WTC11 (cell line): ENCODE measurements around the gene DNAJC16. TPM values are rescaled to one million over a fixed set of nuclear protein-coding genes. Genes with fewer than 3 reads are reported as not detected.
A peak's percentile ranks its signal among the peaks of the same experiment; 100 is the strongest.

Experiments used
- ATF1 ChIP-seq: sonication (generic); formaldehyde crosslinking; IDR thresholded peaks from 2 replicates; pipeline ENCODE4 v1.8.1; 2023; ENCODE audit warnings: mild to moderate bottlenecking, moderate library complexity, missing genetic modification reagents
- CBFB ChIP-seq: sonication (generic); formaldehyde crosslinking; IDR thresholded peaks from 2 replicates; pipeline ENCODE4 v1.8.1; 2022; ENCODE audit warnings: mild to moderate bottlenecking, low read depth, missing genetic modification reagents
- CREB1 ChIP-seq: sonication (generic); formaldehyde crosslinking; IDR thresholded peaks from 2 replicates; pipeline ENCODE4 v1.8.0; 2023; ENCODE audit warnings: mild to moderate bottlenecking, missing genetic modification reagents
- CREM ChIP-seq: sonication (generic); formaldehyde crosslinking; IDR thresholded peaks from 2 replicates; pipeline ENCODE4 v1.8.1; 2022; ENCODE audit warnings: mild to moderate bottlenecking, missing genetic modification reagents, moderate library complexity
- JAZF1 ChIP-seq: fragments of 250-450 bp; sonication (Bioruptor Pico); IDR thresholded peaks from 2 replicates; pipeline ENCODE4 v1.9.0; 2021; ENCODE audit warnings: moderate library complexity, mild to moderate bottlenecking, inconsistent platforms
- KAT7 ChIP-seq: sonication (generic); formaldehyde crosslinking; IDR thresholded peaks from 2 replicates; pipeline ENCODE4 v1.8.1; 2023; ENCODE audit warnings: missing genetic modification reagents, mild to moderate bottlenecking, borderline replicate concordance
- MYBL2 ChIP-seq: sonication (generic); formaldehyde crosslinking; IDR thresholded peaks from 2 replicates; pipeline ENCODE4 v1.8.1; 2023; ENCODE audit warnings: mild to moderate bottlenecking, moderate library complexity, missing genetic modification reagents
- NFATC4 ChIP-seq: fragments of 250-450 bp; sonication (Bioruptor Pico); IDR thresholded peaks from 2 replicates; pipeline ENCODE4 v1.9.0; 2021; ENCODE audit warnings: mild to moderate bottlenecking
- NR1H2 ChIP-seq: sonication (generic); formaldehyde crosslinking; IDR thresholded peaks from 2 replicates; pipeline ENCODE4 v1.9.0; 2021; ENCODE audit warnings: mild to moderate bottlenecking, moderate library complexity, missing genetic modification reagents
- NR2C2 ChIP-seq: sonication (generic); formaldehyde crosslinking; IDR thresholded peaks from 2 replicates; pipeline ENCODE4 v1.8.0; 2022; ENCODE audit warnings: mild to moderate bottlenecking, missing genetic modification reagents
- OVOL2 ChIP-seq: fragments of 250-450 bp; sonication (Bioruptor Pico); IDR thresholded peaks from 2 replicates; pipeline ENCODE4 v1.9.0; 2021; ENCODE audit warnings: mild to moderate bottlenecking, borderline replicate concordance
- PRRX2 ChIP-seq: fragments of 250-450 bp; sonication (Bioruptor Pico); IDR thresholded peaks from 2 replicates; pipeline ENCODE4 v1.8.0; 2021; ENCODE audit warnings: mild to moderate bottlenecking
- RORB ChIP-seq: fragments of 250-450 bp; sonication (Bioruptor Pico); IDR thresholded peaks from 2 replicates; pipeline ENCODE4 v1.9.0; 2021; ENCODE audit warnings: mild to moderate bottlenecking
- SMAD3 ChIP-seq: sonication (generic); formaldehyde crosslinking; IDR thresholded peaks from 2 replicates; pipeline ENCODE4 v1.8.0; 2022; ENCODE audit warnings: missing genetic modification reagents, mild to moderate bottlenecking, borderline replicate concordance
- SMAD4 ChIP-seq: sonication (generic); formaldehyde crosslinking; IDR thresholded peaks from 2 replicates; pipeline ENCODE4 v1.8.0; 2022; ENCODE audit warnings: mild to moderate bottlenecking, missing genetic modification reagents
- TEAD1 ChIP-seq: sonication (generic); formaldehyde crosslinking; IDR thresholded peaks from 2 replicates; pipeline ENCODE4 v1.8.0; 2022; ENCODE audit warnings: mild to moderate bottlenecking, missing genetic modification reagents
- ZNF232 ChIP-seq: sonication (generic); formaldehyde crosslinking; IDR thresholded peaks from 2 replicates; pipeline ENCODE4 v1.8.0; 2022; ENCODE audit warnings: mild to moderate bottlenecking, missing genetic modification reagents
- ZNF263 ChIP-seq: sonication (generic); formaldehyde crosslinking; IDR thresholded peaks from 2 replicates; pipeline ENCODE4 v1.8.1; 2022; ENCODE audit warnings: low read depth, mild to moderate bottlenecking, moderate library complexity, missing genetic modification reagents
- ZNF416 ChIP-seq: fragments of 250-450 bp; sonication (Bioruptor Pico); IDR thresholded peaks from 2 replicates; pipeline ENCODE4 v1.9.0; 2021; ENCODE audit warnings: mild to moderate bottlenecking, inconsistent platforms
- ZNF671 ChIP-seq: fragments of 250-450 bp; sonication (Bioruptor Pico); IDR thresholded peaks from 2 replicates; pipeline ENCODE4 v1.8.0; 2021; ENCODE audit warnings: mild to moderate bottlenecking
- total RNA-seq: library from RNA; stranded (reverse); gene quantifications from 3 replicates; pipeline ENCODE4 v1.2.3, GENCODE V29; 2021
- TF ChIP-seq, protein P1 (sequence below): sonication (generic); formaldehyde crosslinking; IDR thresholded peaks from 2 replicates; pipeline ENCODE4 v1.8.1; 2023; ENCODE audit warnings: mild to moderate bottlenecking, missing genetic modification reagents, moderate library complexity
- TF ChIP-seq, protein P2 (sequence below): sonication (generic); formaldehyde crosslinking; IDR thresholded peaks from 2 replicates; pipeline ENCODE4 v1.8.0; 2022; ENCODE audit warnings: missing genetic modification reagents
- TF ChIP-seq, protein P3 (sequence below): fragments of 250-450 bp; sonication (Bioruptor Pico); IDR thresholded peaks from 2 replicates; pipeline ENCODE4 v1.9.0; 2021; ENCODE audit warnings: mild to moderate bottlenecking
- TF ChIP-seq, protein P4 (sequence below): sonication (generic); formaldehyde crosslinking; IDR thresholded peaks from 2 replicates; pipeline ENCODE4 v1.8.1; 2023; ENCODE audit warnings: mild to moderate bottlenecking, missing genetic modification reagents
- TF ChIP-seq, protein P5 (sequence below): fragments of 250-450 bp; sonication (Bioruptor Pico); IDR thresholded peaks from 2 replicates; pipeline ENCODE4 v2.1.2; 2022; ENCODE audit warnings: mild to moderate bottlenecking, moderate library complexity
- TF ChIP-seq, protein P6 (sequence below): sonication (generic); formaldehyde crosslinking; IDR thresholded peaks from 2 replicates; pipeline ENCODE4 v1.8.1; 2022; ENCODE audit warnings: mild to moderate bottlenecking, moderate library complexity, missing genetic modification reagents
- TF ChIP-seq, protein P7 (sequence below): sonication (generic); formaldehyde crosslinking; IDR thresholded peaks from 2 replicates; pipeline ENCODE4 v1.8.0; 2022; ENCODE audit warnings: mild to moderate bottlenecking, missing genetic modification reagents
- TF ChIP-seq, protein P8 (sequence below): fragments of 250-450 bp; sonication (Bioruptor Pico); IDR thresholded peaks from 2 replicates; pipeline ENCODE4 v1.8.0; 2021; ENCODE audit warnings: mild to moderate bottlenecking

The DNAJC16 gene
- total RNA-seq, 1 experiment from 2014 or later: 16.4 TPM

DNA sequence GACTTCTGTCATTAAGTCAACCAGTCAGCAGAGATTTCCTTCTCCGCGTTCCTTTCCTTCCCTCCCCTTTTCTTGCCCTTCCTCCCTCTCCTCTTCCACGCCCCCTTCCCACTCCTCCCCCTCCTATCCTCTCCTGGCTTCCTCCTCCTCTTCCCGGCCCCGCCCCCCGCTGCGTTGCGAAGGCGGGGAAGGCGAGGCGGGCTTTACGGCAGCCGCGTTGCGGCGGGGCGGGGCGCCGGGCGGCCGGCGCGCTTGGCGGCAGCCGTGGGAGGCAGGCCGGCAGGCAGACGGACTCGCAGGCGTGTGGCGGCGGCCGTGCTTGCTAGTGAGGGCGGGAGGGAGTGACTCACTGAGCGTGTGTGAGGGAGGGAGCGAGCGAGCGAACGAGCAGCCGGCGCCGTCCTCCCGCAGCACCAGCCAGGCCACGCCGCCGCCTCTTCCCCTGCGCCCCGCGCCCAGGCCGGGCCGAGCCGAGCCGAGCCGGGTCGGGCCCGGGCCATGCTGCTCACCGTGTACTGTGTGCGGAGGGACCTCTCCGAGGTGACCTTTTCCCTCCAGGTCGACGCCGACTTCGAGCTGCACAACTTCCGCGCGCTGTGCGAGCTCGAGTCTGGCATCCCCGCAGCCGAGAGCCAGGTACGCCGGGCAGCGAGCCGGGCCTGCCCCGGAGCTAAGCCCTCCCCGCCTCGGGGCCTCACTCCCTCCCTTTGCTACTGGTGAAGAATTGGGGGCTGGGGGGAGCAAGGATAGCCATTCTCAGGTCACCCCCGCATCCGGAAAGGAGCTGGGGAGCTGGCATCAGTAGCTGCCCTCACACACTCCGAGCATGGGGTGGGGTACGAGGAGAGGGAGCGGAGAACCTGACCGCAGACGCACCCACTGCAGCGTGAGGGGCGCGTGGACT lies 90.8 kb downstream of the DNAJC16 start, which contains the start of gene DDI2 (continued):
- TF ChIP-seq, protein P1, sequence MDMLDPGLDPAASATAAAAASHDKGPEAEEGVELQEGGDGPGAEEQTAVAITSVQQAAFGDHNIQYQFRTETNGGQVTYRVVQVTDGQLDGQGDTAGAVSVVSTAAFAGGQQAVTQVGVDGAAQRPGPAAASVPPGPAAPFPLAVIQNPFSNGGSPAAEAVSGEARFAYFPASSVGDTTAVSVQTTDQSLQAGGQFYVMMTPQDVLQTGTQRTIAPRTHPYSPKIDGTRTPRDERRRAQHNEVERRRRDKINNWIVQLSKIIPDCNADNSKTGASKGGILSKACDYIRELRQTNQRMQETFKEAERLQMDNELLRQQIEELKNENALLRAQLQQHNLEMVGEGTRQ (CRISPR knock-in tag): no peak; the same call in 1 of the 2 replicates
- TF ChIP-seq SMAD4 (CRISPR knock-in tag) (no peak), ZNF416 (CRISPR knock-in tag) (peak; percentile 79; the same call in 1 of the 2 replicates), NFATC4 (no peak), MYBL2 (peak; percentile 33; the same call in 1 of the 2 replicates), ATF1 (CRISPR knock-in tag) (0 out of 2 replicates have a peak, but pooled peaks have one; percentile 48), NR1H2 (no peak), PRRX2 (CRISPR knock-in tag) (peak; percentile 76; the same call in 1 of the 2 replicates), KAT7 (CRISPR knock-in tag) (peak; percentile 33; the same call in 1 of the 2 replicates), CBFB (CRISPR knock-in tag) (no peak; the same call in 1 of the 2 replicates), CREB1 (CRISPR knock-in tag) (no peak), TEAD1 (CRISPR knock-in tag) (peak; percentile 36; the same call in 1 of the 2 replicates), CREM (CRISPR knock-in tag) (0 out of 2 replicates have a peak, but pooled peaks have one; percentile 34), NR2C2 (no peak), JAZF1 (CRISPR knock-in tag) (no peak), OVOL2 (no peak), ZNF232 (CRISPR knock-in tag) (peak; percentile 80), SMAD3 (CRISPR knock-in tag) (0 out of 2 replicates have a peak, but pooled peaks have one; percentile 26), ZNF263 (CRISPR knock-in tag) (no peak; the same call in 1 of the 2 replicates), RORB (CRISPR knock-in tag) (no peak), ZNF671 (no peak)
- TF ChIP-seq, protein P2, sequence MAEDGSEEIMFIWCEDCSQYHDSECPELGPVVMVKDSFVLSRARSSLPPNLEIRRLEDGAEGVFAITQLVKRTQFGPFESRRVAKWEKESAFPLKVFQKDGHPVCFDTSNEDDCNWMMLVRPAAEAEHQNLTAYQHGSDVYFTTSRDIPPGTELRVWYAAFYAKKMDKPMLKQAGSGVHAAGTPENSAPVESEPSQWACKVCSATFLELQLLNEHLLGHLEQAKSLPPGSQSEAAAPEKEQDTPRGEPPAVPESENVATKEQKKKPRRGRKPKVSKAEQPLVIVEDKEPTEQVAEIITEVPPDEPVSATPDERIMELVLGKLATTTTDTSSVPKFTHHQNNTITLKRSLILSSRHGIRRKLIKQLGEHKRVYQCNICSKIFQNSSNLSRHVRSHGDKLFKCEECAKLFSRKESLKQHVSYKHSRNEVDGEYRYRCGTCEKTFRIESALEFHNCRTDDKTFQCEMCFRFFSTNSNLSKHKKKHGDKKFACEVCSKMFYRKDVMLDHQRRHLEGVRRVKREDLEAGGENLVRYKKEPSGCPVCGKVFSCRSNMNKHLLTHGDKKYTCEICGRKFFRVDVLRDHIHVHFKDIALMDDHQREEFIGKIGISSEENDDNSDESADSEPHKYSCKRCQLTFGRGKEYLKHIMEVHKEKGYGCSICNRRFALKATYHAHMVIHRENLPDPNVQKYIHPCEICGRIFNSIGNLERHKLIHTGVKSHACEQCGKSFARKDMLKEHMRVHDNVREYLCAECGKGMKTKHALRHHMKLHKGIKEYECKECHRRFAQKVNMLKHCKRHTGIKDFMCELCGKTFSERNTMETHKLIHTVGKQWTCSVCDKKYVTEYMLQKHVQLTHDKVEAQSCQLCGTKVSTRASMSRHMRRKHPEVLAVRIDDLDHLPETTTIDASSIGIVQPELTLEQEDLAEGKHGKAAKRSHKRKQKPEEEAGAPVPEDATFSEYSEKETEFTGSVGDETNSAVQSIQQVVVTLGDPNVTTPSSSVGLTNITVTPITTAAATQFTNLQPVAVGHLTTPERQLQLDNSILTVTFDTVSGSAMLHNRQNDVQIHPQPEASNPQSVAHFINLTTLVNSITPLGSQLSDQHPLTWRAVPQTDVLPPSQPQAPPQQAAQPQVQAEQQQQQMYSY (CRISPR knock-in tag): 0 out of 2 replicates have a peak, but pooled peaks have one; percentile 28
- TF ChIP-seq, protein P3, sequence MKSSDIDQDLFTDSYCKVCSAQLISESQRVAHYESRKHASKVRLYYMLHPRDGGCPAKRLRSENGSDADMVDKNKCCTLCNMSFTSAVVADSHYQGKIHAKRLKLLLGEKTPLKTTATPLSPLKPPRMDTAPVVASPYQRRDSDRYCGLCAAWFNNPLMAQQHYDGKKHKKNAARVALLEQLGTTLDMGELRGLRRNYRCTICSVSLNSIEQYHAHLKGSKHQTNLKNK: no peak
- TF ChIP-seq, protein P4, sequence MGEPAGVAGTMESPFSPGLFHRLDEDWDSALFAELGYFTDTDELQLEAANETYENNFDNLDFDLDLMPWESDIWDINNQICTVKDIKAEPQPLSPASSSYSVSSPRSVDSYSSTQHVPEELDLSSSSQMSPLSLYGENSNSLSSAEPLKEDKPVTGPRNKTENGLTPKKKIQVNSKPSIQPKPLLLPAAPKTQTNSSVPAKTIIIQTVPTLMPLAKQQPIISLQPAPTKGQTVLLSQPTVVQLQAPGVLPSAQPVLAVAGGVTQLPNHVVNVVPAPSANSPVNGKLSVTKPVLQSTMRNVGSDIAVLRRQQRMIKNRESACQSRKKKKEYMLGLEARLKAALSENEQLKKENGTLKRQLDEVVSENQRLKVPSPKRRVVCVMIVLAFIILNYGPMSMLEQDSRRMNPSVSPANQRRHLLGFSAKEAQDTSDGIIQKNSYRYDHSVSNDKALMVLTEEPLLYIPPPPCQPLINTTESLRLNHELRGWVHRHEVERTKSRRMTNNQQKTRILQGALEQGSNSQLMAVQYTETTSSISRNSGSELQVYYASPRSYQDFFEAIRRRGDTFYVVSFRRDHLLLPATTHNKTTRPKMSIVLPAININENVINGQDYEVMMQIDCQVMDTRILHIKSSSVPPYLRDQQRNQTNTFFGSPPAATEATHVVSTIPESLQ (CRISPR knock-in tag): no peak
- TF ChIP-seq, protein P5, sequence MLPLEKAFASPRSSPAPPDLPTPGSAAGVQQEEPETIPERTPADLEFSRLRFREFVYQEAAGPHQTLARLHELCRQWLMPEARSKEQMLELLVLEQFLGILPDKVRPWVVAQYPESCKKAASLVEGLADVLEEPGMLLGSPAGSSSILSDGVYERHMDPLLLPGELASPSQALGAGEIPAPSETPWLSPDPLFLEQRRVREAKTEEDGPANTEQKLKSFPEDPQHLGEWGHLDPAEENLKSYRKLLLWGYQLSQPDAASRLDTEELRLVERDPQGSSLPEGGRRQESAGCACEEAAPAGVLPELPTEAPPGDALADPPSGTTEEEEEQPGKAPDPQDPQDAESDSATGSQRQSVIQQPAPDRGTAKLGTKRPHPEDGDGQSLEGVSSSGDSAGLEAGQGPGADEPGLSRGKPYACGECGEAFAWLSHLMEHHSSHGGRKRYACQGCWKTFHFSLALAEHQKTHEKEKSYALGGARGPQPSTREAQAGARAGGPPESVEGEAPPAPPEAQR (CRISPR knock-in tag): no peak
- TF ChIP-seq, protein P6, sequence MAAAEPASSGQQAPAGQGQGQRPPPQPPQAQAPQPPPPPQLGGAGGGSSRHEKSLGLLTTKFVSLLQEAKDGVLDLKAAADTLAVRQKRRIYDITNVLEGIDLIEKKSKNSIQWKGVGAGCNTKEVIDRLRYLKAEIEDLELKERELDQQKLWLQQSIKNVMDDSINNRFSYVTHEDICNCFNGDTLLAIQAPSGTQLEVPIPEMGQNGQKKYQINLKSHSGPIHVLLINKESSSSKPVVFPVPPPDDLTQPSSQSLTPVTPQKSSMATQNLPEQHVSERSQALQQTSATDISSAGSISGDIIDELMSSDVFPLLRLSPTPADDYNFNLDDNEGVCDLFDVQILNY (CRISPR knock-in tag): peak; percentile 95
- TF ChIP-seq, protein P7, sequence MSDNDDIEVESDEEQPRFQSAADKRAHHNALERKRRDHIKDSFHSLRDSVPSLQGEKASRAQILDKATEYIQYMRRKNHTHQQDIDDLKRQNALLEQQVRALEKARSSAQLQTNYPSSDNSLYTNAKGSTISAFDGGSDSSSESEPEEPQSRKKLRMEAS: 0 out of 2 replicates have a peak, but pooled peaks have one; percentile 19
- TF ChIP-seq, protein P8, sequence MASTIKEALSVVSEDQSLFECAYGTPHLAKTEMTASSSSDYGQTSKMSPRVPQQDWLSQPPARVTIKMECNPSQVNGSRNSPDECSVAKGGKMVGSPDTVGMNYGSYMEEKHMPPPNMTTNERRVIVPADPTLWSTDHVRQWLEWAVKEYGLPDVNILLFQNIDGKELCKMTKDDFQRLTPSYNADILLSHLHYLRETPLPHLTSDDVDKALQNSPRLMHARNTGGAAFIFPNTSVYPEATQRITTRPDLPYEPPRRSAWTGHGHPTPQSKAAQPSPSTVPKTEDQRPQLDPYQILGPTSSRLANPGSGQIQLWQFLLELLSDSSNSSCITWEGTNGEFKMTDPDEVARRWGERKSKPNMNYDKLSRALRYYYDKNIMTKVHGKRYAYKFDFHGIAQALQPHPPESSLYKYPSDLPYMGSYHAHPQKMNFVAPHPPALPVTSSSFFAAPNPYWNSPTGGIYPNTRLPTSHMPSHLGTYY: no peak
